CD4-positive, alpha-beta T cell treated with Interleukin-1 beta for 1 hour (primary cell): Measurements from ENCODE around the gene RPAIN.
"Not testable (repeated sequence)": the region's sequence is repeated elsewhere in the genome, so short reads cannot be mapped to it uniquely, and the experiment has no call there.

Experiments
- DNase-seq, 2 donors: peaks; one replicate each; pipeline ENCODE4 v3.0.0-alpha.2; 2020 to 2022

RPAIN gene

GRCh38 chr17:5430413-5430999 is 10.5 kb downstream of the RPAIN start:
- no peak for DNase-seq

- not testable (repeated sequence) for DNase-seq
These were observed 11.3 kb downstream of the RPAIN start for GRCh38 chr17:5431234-5431633.

GRCh38 chr17:5431949-5432556 is 12.1 kb downstream of the RPAIN start:
- no peak for DNase-seq

GRCh38 chr17:5434984-5435383 is 15.0 kb downstream of the RPAIN start:
- no peak for DNase-seq

- DNase-seq: not testable (repeated sequence)
These were observed 15.9 kb downstream of the RPAIN start for GRCh38 chr17:5435781-5436315.

- DNase-seq: peak in 1 of 2 donors; percentile 10
These were observed 17.8 kb downstream of the RPAIN start for GRCh38 chr17:5437721-5438317.

- peak; percentile 92 to 94 for DNase-seq
These were observed 18.9 kb downstream of the RPAIN start, which contains the start of gene C1QBP for GRCh38 chr17:5438716-5439445. Gene C1QBP, minus strand, starts transcription at chr17:5439155. Its CDS starts 82 bp downstream, at chr17:5439073.

- DNase-seq: no peak
These were observed 19.4 kb downstream of the RPAIN start for GRCh38 chr17:5439446-5439764.

- DNase-seq: no peak
These were observed 23.7 kb downstream of the RPAIN start for GRCh38 chr17:5443728-5444127.

GRCh38 chr17:5444209-5444608 is 24.2 kb downstream of the RPAIN start:
- DNase-seq: no peak

GRCh38 chr17:5446786-5447185 is 26.8 kb downstream of the RPAIN start:
- no peak for DNase-seq

GRCh38 chr17:5464717-5465507 is 44.9 kb downstream of the RPAIN start:
- no peak for DNase-seq

GRCh38 chr17:5466295-5466694 is 46.3 kb downstream of the RPAIN start:
- DNase-seq: no peak

- no peak for DNase-seq
These were observed 47.4 kb downstream of the RPAIN start for GRCh38 chr17:5467416-5467815.

- DNase-seq: peak in 1 of 2 donors; percentile 8
These were observed 48.1 kb downstream of the RPAIN start for GRCh38 chr17:5468075-5468473.

GRCh38 chr17:5472511-5472910 is 52.5 kb downstream of the RPAIN start:
- no peak for DNase-seq

- DNase-seq: no peak
These were observed 53.9 kb downstream of the RPAIN start for GRCh38 chr17:5473906-5474305.

GRCh38 chr17:5478992-5479391 is 59.0 kb downstream of the RPAIN start:
- DNase-seq: no peak

- DNase-seq: no peak
These were observed 61.0 kb downstream of the RPAIN start for GRCh38 chr17:5480962-5481361.

GRCh38 chr17:5481451-5481850 is 61.5 kb downstream of the RPAIN start:
- no peak for DNase-seq
